Stimulated activated CD4-positive, alpha-beta T cell treated with anti-CD3 and anti-CD28 coated beads, Interleukin-12 subunit alpha, Interleukin-12 subunit beta, amount 100 ng/mL, for 24 hours (primary cell): ENCODE results near the gene NPB.
"Not testable (repeated sequence)": the region's sequence is repeated elsewhere in the genome, so short reads cannot be mapped to it uniquely, and the experiment has no call there.

Source experiments
- DNase-seq, 2 experiments: peaks; one replicate each; pipeline ENCODE4 v3.0.0-alpha.2; 2020; ENCODE audit warnings: low read depth in 2 of 2

NPB gene

DNA sequence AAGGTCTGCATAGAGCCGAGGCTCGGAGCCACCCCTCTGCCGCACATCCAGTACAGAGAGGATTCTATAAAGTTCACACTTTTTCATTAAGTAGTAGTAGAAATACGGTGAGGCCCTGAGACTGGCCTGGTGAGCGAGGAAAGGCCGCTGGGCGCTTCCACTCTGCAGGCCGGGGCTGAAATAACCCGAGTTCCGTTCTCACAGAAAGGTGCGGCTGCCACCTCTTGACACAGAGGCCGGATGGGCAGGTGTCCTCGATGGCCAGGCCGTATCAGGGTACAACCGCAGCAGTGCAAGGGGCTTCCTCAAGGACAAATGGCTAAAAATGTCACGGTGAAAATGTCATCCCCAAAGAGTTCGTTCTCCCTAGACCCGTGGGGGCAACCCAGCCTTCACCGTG, 9.9 kb downstream of the NPB start:
- DNase-seq = no peak

GRCh38 chr17:81912441-81913309, 10.6 kb downstream of the NPB start:
- no peak for DNase-seq

DNA sequence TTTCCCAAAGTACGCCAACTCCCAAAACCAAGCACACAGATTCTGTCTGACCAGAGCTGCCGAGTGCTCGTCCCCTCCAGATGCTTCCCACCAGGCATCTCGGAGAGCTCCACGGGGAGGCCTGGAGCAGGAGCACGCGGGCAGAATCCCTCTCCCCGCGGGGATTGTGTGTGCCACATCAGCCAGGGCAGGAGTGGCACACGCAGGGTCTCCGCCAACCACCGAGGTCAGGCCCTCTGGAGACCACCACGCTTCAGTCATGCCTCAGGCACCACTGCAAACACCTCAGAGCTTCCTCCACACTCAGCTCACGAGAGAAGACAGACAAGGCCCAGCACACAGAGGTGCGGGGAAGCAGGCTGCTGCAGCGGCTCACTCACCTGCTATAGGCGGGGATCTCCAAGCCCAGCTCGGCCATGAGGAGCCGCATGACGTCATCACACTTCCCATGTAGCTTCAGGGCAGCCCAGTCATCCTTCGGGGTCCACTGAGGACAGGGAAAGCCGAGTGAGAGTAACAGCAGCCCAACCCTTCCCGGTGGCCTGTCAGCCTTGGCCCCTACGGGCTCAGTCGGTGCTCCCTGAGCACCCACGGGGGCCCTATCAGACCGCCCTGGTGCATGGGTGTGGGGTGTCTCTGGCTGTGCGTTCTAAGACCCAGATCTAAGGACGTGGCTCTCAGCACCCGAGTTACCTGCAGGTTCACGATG, 11.5 kb downstream of the NPB start:
- no peak for DNase-seq

DNA sequence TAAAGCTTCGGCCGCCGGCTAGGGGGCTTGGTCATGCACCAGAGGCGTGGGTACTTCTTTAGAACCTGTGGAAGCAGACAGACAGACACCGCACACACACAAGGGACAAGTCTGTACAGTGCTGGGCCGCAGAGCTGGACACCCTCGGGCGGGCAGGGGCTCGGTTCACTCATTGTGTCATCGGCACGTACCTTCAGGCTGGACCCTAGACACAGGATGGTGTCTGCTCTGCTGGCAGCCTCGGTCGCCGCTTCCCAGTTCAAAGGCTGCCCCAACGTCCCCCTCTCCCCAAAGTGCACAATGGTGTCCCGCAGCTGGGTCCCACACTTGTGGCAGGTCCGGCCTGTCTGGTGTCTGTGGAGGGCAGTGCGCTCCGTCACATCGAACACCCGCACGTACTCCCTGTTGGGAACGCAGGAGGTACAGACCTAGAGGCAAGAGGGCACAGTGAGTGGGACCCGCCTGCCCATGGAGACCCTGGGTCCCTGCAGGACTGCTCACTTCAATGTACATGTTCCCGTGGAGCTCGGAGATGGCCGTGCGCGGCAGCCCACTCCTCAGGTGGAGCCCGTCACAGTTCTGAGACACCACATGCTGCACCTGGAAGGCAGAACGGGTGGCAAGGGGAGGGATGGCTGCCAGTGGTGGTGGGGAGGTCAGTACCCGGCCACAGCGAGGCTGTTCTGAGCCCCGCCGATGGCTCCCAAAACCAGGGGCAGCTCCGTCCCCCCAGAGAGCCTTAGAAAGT, 12.2 kb downstream of the NPB start:
- no peak for DNase-seq

- DNase-seq = no peak
Observed at GRCh38 chr17:81915331-81915730, 13.3 kb downstream of the NPB start.

GRCh38 chr17:81916234-81917001, 14.4 kb downstream of the NPB start:
- no peak for DNase-seq

DNA sequence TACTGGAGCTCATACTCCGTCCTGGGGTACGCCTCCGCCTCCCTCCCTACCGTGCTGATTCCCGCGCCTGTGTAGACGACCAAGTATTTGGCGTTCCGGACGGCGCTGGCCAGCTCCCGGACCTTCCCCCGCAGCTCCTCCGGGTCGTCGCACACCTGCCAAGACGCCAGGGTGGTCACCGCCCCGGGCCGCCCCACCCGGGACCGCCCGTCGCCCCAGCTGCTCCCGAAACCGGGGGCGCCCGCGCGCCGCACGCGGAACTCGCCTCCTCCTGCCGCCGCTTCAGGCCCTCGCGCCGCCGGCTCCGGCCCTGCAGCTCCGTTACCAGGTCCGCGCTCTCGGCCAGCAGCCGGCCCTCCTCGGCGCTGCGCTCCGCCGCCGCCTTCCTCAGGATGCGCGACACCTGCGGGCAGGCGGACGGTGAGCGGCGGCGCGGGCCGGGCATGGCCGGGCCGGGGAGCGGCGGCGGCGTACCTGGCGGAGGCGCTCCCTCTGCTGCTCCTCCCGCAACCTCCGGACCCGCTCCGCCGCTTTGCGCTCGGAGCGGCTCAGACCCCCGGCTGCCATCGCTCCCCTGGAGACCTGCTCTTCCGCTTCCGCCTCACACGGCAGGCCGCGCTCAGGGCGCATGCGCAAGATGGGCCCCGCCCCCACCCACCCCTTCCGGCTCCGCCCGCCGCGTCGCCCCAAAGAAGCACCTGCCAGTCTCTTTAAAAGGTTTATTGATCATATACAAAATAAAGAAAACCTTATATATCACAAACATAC, 15.7 kb downstream of the NPB start, which contains the start of gene SIRT7:
TSS of gene SIRT7 (minus strand) at position 612 of the 768 bp plus-strand sequence. CDS start at position 567, 45 bp downstream.
- peak; percentile 61 to 65 for DNase-seq

- DNase-seq = not testable (repeated sequence)
Observed at GRCh38 chr17:81918333-81918669, 16.3 kb downstream of the NPB start.

DNA sequence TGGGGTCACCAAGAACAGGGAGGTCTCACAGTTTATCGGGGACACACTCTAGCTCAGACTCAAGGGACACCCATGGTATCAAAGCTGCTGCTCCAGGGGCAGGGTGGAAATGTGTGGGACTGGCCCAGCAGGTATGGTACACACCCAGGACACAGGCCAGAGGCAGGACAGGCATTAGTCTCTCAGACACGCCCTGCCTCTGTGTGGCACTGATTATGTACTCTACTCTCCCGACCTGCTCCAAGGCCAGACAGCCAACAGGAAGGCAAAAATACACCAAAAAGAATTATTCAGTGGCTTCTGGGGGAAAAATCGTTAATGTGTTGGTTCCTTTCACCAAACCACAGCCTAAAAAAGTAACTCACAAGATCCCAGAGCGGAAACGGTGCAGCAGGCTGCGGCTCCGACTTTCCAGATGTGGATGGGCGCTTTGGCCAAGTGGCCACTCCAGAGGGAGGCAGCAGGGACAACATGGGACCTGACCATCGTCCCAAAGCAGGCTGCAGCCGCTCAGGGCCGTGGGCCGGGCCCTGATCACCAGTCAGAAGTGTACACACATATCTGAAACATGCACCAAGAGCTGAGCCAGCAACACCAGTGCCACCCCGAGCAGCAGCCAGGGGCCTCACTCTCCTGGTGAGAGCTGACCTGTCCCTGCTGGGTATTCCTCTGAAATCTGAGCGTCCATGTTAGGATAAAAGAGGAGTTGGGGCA, 17.0 kb downstream of the NPB start:
- DNase-seq = no peak

DNA sequence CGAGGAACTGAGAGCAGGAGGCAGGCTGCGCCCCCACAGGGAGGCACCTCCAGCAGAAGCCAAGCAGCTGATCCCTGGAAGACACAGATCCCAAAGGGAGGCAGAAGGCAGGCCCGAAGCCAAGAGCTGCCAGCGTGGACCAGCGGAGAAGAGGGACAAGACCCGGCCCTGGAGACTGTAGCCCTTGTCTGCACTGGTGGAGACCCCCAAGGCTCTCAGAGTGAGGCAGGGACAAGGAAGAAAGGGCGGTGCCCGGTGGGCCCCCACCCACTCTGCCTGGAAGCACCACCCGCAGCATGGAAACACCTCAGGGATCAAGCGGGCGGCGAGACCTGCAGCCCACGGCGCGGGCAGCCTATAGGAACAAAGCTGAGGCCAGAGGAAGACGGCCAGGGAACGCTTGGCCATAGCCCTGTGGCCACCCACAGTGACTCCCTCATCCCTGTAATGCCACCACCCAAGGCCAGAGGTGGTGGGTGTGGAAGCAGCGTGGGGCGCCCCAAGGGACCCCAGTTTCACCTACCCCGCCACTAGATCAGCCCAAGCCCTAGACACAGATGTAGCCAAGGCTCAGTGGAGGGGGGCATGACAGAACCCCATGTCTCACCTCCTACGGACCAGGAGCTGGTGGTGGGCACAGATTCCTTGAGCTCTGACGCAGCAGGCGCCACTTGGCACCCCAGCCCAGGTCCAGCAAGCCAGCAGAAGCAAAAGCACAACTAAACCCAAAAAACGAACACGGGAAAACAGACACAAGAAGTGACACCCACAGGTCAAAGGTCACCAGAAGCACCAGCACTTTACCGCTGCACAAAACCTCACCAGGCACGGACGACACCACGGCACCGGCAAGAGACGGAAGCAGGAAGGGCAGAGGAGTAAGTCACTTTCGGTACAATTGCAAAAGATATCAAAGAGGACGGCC, 18.8 kb downstream of the NPB start:
- DNase-seq = no peak

DNA sequence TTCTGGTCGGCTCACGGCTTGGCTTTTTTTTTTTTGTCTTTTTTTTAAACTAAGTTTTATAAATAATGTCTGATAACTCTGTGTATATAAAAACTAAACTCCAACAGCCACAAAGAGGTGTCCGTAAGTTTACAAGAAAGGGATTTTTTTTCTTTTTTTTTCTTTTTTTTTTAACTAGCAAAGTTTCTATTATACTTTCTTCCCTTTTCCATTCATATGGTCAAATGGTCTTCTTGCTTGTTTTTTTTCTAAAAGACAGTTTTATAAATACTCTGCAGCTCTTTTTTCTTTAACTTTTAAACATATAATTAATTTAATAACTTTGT, 19.5 kb downstream of the NPB start:
- DNase-seq = no peak

DNA sequence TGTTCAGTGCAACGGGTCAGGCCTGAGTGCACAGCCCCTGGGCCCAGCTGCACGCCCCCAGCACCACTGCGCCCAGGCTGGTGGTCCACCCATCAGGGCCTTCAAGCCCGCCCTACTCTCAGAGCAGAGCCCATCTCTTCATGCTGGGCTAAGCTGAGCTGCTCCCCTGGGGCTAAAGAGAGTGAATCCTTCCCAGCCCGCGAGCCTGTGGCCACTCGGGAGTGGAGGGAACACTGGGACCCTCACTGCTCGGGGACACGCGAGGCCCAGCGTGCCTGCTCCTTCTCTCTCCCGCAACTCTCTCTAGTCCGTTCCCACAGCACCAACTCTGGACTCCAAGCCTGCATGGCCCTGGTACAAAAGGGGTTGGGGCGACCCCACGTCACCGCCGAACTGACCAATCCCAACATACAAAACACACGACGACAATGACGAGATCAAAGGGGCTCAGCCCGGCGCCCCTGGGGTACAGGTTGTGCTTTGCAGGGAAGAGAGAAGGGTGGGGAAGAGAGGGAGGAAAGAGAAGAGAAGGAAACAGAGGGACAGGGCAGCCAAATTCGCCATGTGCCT, 20.0 kb downstream of the NPB start:
- DNase-seq = no peak

- DNase-seq = no peak
Observed at GRCh38 chr17:81922566-81923301, 20.7 kb downstream of the NPB start.

DNA sequence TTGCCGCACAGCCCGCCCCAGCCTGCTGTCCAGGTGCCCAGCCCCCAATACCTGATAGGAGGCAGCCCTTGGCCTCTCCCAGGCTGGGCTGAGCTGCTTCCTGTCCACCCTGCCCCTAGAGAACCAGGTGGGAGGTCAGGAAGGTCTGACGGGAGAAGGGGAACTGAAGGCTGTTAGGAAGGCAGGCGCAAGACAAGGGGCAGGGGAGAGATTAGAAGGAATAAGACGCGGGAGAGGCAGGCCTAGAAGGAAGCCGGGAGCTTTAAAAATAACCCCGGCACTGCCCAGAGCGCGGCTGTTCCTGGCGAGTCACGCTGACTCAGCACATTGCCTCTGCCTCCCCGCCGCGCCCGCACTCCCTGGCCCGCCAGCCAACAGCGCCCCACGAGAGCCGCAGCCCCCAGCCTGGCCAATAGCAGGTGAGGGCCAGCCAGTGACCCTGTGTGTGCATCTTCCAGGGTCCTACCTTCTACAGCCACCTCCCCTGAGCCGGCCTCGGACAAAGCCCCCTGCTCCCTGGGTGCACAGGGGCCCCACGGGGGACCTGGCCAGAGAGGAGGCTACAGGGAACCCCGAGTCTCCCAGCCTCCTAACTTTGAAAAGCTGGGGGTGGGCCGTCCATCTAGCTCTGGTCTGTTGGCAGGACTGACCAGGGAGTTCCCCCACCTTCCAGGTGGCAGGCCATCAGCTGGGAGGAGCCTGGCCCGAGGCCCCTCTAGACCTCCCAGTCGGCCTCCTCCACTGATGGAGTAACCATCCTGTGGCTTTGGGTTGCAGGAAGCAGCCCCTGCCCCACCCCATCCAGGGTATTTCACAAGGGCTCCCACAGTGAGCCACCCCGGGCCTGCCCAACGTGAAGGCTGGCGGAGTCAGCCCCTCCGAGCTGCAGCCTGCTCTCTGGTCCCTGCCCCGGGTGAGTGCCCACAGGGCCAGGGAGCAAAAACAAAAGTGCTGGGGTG, 21.5 kb downstream of the NPB start:
- no peak for DNase-seq

DNA sequence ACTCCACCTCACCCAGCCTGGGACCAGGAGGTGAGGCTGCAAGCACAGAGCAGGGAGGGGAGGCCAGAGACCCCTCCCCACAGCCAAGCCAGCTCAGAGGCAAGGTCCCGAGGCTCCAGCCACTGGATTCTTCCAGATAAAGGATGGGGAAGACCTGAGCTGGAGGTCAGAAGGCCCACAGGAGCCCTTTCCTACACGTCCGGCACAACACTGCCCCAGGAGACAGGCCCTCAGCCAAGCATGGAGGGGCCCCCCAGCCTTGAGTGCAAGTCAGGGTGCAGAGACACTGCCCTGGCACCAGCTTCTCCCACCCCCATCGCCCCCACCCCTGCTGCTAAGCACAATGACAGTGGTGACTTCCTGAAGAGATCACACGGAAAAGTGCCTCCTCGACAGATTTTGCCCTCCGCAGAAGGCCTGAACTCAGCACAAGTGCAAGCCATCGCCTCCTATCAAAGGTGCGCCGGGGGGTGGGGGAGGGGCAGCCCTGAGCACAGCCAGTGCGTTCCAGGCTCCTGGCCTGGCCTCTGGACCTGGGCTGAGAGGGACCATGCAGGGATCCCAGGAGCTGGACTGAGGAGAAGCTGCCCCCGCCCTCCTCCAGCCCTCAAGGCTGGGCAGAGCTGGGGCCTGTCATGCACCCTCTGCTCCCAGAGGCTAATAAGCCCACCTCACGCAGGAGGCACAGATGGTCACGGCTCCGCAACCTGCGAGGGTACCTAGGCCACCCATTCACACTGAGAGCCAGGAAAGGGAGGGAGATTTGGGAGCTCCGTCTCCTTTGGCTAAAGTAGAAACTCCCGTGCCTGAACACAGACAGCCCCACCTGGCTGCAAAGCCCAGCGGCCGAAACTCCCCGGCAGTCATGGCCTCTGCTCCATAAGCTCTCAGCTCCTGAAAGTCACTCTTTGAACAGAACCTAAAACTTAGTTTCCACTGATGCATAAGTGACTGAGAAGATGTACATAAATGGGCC, 22.8 kb downstream of the NPB start:
- no peak for DNase-seq
